Breast epithelium (tissue), 3 donors: ENCODE data around the gene PTPRN.

Experiments used
- CTCF ChIP-seq, 3 donors: fragments of 450-650 bp; IDR thresholded peaks; one replicate each; pipeline ENCODE4 v1.5.1; 2016 to 2017; ENCODE audit warnings: antibody characterized with exemption in 3 of 3, mild to moderate bottlenecking in 3 of 3, moderate library complexity in 3 of 3
- POLR2AphosphoS5 ChIP-seq, 3 donors: sonication (generic); formaldehyde crosslinking; IDR thresholded peaks; one replicate each; pipeline ENCODE4 v1.6.1; 2017; ENCODE audit warnings: antibody characterized with exemption in 3 of 3

- peak in 1 of 3 donors; percentile 46 for TF ChIP-seq POLR2AphosphoS5 (IDR thresholded peaks at IDR 0.05)
- TF ChIP-seq CTCF (IDR thresholded peaks at IDR 0.05) = no peak
Observed at GRCh38 chr2:219273937-219274336, 35.3 kb downstream of the PTPRN start.
